HCT116 (cell line): Measurements from ENCODE around the gene GLYR1.

Experiments
- CEBPB ChIP-seq: IDR thresholded peaks from 2 replicates; pipeline ENCODE4 v1.6.1; 2012; ENCODE audit warnings: low read depth
- EGR1 ChIP-seq: IDR thresholded peaks from 2 replicates; pipeline ENCODE4 v1.6.1; 2012; ENCODE audit warnings: low read depth
- EZH2 ChIP-seq: fragments of 200-600 bp; sonication (generic); IDR thresholded peaks from 2 replicates; pipeline ENCODE4 v1.6.1; 2017; ENCODE audit warnings: antibody characterized with exemption, mixed run types
- MAX ChIP-seq: IDR thresholded peaks from 2 replicates; pipeline ENCODE4 v1.6.1; 2012
- POLR2A ChIP-seq: IDR thresholded peaks from 2 replicates; pipeline ENCODE4 v1.7.0; 2011; ENCODE audit warnings: borderline replicate concordance; ENCODE audit not compliant: insufficient read depth, insufficient read length; ENCODE audit errors: extremely low read depth
- POLR2AphosphoS5 ChIP-seq: IDR thresholded peaks from 2 replicates; pipeline ENCODE4 v1.6.1; 2011; ENCODE audit warnings: mild to moderate bottlenecking, low read depth, low read length, moderate library complexity
- SRF ChIP-seq: IDR thresholded peaks from 2 replicates; pipeline ENCODE4 v1.6.1; 2012; ENCODE audit warnings: low read depth
- TCF7L2 ChIP-seq: IDR thresholded peaks from 2 replicates; pipeline ENCODE4 v1.7.0; 2011; ENCODE audit warnings: borderline replicate concordance, inconsistent platforms; ENCODE audit not compliant: insufficient read depth, insufficient read length; ENCODE audit errors: extremely low read depth
- YY1 ChIP-seq: IDR thresholded peaks from 2 replicates; pipeline ENCODE4 v1.6.1; 2011; ENCODE audit warnings: low read length, low read depth, moderate library complexity, mild to moderate bottlenecking; ENCODE audit not compliant: insufficient replicate concordance; ENCODE audit errors: extremely low read depth
- ZNF274 ChIP-seq: fragments of 200-500 bp; sonication (Bioruptor generic); IDR thresholded peaks from 2 replicates; pipeline ENCODE4 v1.6.1; 2014; ENCODE audit warnings: mild to moderate bottlenecking, low read depth, low read length, inconsistent platforms
- TF ChIP-seq, protein P1 (sequence below), 3 experiments: fragments of 200-600 bp in 1 of 3; sonication (generic) in 1 of 3; IDR thresholded peaks in 2 of 3; conservative IDR thresholded peaks in 1 of 3; 2 replicates each; pipeline ENCODE4 v1.5.1; 2012 to 2017; ENCODE audit warnings: low read depth in 2 of 3, low read length in 2 of 3, antibody characterized with exemption in 1 of 3, borderline replicate concordance in 1 of 3, control low read depth in 1 of 3, mild to moderate bottlenecking in 1 of 3, mixed read lengths in 1 of 3, mixed run types in 1 of 3, moderate library complexity in 1 of 3; ENCODE audit not compliant: insufficient read depth in 1 of 3

- no peak for TF ChIP-seq MAX
- no peak for TF ChIP-seq POLR2A
- no peak for TF ChIP-seq SRF
- TF ChIP-seq, protein P1, sequence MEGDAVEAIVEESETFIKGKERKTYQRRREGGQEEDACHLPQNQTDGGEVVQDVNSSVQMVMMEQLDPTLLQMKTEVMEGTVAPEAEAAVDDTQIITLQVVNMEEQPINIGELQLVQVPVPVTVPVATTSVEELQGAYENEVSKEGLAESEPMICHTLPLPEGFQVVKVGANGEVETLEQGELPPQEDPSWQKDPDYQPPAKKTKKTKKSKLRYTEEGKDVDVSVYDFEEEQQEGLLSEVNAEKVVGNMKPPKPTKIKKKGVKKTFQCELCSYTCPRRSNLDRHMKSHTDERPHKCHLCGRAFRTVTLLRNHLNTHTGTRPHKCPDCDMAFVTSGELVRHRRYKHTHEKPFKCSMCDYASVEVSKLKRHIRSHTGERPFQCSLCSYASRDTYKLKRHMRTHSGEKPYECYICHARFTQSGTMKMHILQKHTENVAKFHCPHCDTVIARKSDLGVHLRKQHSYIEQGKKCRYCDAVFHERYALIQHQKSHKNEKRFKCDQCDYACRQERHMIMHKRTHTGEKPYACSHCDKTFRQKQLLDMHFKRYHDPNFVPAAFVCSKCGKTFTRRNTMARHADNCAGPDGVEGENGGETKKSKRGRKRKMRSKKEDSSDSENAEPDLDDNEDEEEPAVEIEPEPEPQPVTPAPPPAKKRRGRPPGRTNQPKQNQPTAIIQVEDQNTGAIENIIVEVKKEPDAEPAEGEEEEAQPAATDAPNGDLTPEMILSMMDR (IDR thresholded peaks at IDR 0.05 in 2 of 3, conservative IDR thresholded peaks at IDR 0.05 in 1 of 3; ENCODE audit: borderline replicate concordance in 1 of 3, insufficient read depth in 1 of 3, low read depth in 2 of 3, low read length in 2 of 3) = no peak
- TF ChIP-seq TCF7L2 = no peak
- no peak for TF ChIP-seq CEBPB
- no peak for TF ChIP-seq ZNF274
- TF ChIP-seq EZH2 = no peak
- TF ChIP-seq POLR2AphosphoS5 = no peak
- TF ChIP-seq EGR1 = no peak
- no peak for TF ChIP-seq YY1
These were observed 59.2 kb downstream of the GLYR1 start, which contains the start of gene SEPTIN12 for GRCh38 chr16:4787627-4788482.
